AG09309 (cell line): ENCODE data around the gene WNK4.

Experiments used
- DNase-seq: peaks from one replicate; pipeline ENCODE4 v3.0.0-alpha.2; 2010; ENCODE audit warnings: low read depth
- H3K4me3 ChIP-seq: 2 replicates; pipeline ENCODE4 v1.5.1; 2011; ENCODE audit warnings: mild to moderate bottlenecking, low read depth, low read length, moderate library complexity; ENCODE audit not compliant: control insufficient read depth
- TF ChIP-seq, protein P1 (sequence below): IDR thresholded peaks from 2 replicates; pipeline ENCODE4 v1.5.1; 2011; ENCODE audit warnings: mild to moderate bottlenecking, low read depth, low read length, inconsistent platforms; ENCODE audit not compliant: insufficient read depth, control insufficient read depth; ENCODE audit errors: missing control alignments

WNK4 gene

DNA sequence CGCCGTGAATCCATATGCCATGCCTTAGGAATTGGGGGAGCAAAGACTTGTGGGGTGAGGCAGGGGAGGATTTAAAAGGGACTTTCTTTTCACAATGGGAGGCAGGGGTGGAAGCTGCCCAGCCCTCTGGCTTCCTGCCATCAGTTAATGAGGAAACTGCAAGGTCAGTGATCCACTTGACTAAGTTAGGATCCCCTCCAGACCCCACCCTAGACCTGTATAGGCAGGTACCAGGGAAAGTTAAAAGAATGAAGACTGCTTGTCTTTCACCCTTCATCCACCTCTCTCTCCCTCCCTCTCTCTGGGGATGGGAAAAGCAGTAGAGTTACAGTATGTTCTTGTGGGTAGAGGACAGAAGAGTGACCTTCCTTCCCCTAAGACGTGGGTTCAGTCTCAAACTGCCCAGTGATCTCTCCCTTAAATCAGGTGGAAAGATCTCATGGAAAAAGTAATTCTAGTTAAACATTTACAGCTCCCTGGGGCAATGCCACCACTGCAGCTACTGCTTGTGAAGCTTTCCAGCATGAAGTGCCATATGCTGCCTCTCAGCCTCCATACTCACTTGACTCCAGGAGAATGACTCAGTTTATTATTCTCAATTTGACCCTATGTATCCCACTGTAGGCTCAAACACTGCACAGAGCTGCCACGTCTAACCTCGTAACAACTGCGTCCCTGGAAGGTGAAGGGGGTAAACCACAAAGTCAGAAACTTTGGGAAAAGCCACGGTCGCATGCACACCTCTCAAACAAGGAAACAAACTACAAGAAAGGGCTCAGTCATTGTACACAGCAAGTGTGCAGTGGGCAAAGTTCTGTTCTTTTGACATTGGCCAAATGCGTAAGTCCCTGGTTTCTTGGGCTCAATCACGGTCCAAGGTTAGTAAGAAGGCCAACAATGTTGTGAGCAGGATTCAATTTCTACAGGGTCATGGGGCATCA, 16.9 kb downstream of the WNK4 start:
- DNase-seq: no peak
- TF ChIP-seq, protein P1, sequence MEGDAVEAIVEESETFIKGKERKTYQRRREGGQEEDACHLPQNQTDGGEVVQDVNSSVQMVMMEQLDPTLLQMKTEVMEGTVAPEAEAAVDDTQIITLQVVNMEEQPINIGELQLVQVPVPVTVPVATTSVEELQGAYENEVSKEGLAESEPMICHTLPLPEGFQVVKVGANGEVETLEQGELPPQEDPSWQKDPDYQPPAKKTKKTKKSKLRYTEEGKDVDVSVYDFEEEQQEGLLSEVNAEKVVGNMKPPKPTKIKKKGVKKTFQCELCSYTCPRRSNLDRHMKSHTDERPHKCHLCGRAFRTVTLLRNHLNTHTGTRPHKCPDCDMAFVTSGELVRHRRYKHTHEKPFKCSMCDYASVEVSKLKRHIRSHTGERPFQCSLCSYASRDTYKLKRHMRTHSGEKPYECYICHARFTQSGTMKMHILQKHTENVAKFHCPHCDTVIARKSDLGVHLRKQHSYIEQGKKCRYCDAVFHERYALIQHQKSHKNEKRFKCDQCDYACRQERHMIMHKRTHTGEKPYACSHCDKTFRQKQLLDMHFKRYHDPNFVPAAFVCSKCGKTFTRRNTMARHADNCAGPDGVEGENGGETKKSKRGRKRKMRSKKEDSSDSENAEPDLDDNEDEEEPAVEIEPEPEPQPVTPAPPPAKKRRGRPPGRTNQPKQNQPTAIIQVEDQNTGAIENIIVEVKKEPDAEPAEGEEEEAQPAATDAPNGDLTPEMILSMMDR: no peak
- H3K4me3 ChIP-seq: peak overlapping the region; percentile 81

DNA sequence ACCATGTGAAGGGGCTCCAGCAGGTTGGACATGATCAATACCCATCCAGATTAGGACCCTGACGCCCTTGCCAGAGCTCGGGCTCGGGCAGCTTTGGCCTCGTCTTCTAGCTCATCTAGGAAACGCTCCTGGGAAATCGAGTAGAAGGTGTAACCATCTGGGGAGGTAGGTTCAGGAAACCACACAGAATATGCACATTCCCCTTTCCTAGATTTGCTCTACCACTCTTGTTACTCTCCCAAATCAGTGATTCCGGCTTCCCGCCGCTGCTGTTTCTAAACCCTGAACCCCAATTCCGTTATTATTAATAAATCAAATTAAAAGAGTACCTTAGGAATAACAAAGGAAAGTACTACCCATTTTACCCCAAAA, 17.6 kb downstream of the WNK4 start:
- TF ChIP-seq, protein P1: no peak
- no peak for DNase-seq

GRCh38 chr17:42798383-42799380, 18.3 kb downstream of the WNK4 start, which contains the start of the genes CNTD1 and COA3:
Gene CNTD1, plus strand, starts transcription at chr17:42798861. Its CDS starts 207 bp downstream, at chr17:42799068.
Gene COA3, minus strand, starts transcription at chr17:42798704. Its CDS starts 23 bp downstream, at chr17:42798681.
- peak; percentile 32 for DNase-seq
- TF ChIP-seq, protein P1: no peak
- peak within 1 kb of the TSS; percentile 81 for H3K4me3 ChIP-seq

More for the DNA sequence above, 17.6 kb downstream of the WNK4 start:
- peak overlapping the region; percentile 81 for H3K4me3 ChIP-seq

- TF ChIP-seq, protein P1: no peak
- no peak overlapping the region for H3K4me3 ChIP-seq
- no peak for DNase-seq
Measured at GRCh38 chr17:42803074-42803883, 22.9 kb downstream of the WNK4 start.

GRCh38 chr17:42804918-42805367, 24.5 kb downstream of the WNK4 start:
- DNase-seq: no peak

More at GRCh38 chr17:42804918-42805367, 24.5 kb downstream of the WNK4 start:
- TF ChIP-seq, protein P1: no peak
- H3K4me3 ChIP-seq: no peak overlapping the region
